ENCODE results near the gene LYAR.

The LYAR gene

DNA sequence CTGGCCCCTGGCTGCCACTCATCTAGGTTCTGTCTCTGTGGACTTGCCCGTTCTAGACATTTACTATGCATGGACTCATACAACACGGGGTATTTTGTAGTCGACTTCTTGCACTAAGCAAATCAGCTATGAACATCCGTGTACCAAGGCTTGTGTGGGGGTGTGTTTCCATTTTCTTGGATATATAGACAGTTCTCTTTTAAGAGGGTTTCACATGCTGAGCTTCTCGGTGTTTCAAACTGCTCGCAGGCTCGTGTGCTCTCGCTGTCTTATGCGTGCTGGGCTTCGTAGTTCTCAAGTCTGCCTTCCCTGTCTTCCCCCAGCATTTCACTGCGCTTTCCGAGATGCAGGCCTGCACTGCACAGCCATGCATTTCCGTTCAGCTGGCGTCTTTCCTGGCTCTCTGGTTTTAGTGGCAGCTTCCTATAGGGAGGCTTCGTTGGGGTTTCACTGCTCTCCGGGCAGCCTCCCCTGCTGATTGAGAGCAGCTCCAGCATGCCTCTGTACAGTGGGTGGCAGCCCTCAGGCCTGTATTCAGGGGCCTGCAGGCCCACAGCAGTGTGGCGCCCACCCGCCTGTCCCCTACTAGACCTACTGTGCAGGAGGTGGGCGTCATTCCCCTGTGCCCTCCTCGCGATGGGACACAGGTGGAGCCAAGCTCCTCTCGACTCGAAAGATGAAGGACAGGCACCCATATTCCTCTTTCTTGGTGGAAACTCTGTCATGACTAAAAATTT lies 27.7 kb upstream of the LYAR start:
- no peak for TF ChIP-seq POLR2AphosphoS5 (IDR thresholded peaks at IDR 0.05; ENCODE audit: low read depth, low read length)
- TF ChIP-seq REST (IDR thresholded peaks at IDR 0.05; ENCODE audit: insufficient read depth in 1 of 2, low read depth in 2 of 2, low read length in 2 of 2) = no peak
- TF ChIP-seq FOXP2 (optimal IDR thresholded peaks at IDR 0.05; ENCODE audit: borderline replicate concordance, extremely low read depth, extremely low read length, insufficient read depth) = no peak
- no peak for TF ChIP-seq SIN3A (IDR thresholded peaks at IDR 0.05; ENCODE audit: borderline replicate concordance, insufficient read depth, low read length)
- TF ChIP-seq TAF1 (IDR thresholded peaks at IDR 0.05; ENCODE audit: borderline replicate concordance, insufficient read depth, low read length) = no peak

DNA sequence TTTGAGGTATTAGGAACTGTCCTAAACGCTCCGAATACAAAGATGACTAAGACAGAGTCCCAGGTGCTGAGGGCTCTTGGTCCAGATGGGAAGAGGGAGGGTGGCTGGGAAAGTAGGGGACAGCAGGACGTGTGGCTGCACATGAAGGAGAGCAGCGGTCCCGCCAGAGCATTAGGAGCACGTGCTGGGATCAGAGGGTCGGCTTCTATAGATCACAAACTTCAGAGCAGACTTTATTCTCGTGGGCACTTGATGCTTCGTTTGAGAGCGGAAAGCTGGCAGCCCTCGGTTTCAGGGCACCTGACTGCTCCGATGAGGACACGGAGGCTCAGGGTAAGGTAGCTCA lies 26.2 kb upstream of the LYAR start:
- TF ChIP-seq FOXP2 (optimal IDR thresholded peaks at IDR 0.05; ENCODE audit: borderline replicate concordance, extremely low read depth, extremely low read length, insufficient read depth) = no peak
- TF ChIP-seq REST (IDR thresholded peaks at IDR 0.05; ENCODE audit: insufficient read depth in 1 of 2, low read depth in 2 of 2, low read length in 2 of 2) = no peak
- no peak for TF ChIP-seq TAF1 (IDR thresholded peaks at IDR 0.05; ENCODE audit: borderline replicate concordance, insufficient read depth, low read length)
- no peak for TF ChIP-seq POLR2AphosphoS5 (IDR thresholded peaks at IDR 0.05; ENCODE audit: low read depth, low read length)
- TF ChIP-seq SIN3A (IDR thresholded peaks at IDR 0.05; ENCODE audit: borderline replicate concordance, insufficient read depth, low read length) = no peak

GRCh38 chr4:4315461-4316149 lies 25.7 kb upstream of the LYAR start:
- TF ChIP-seq FOXP2 (optimal IDR thresholded peaks at IDR 0.05; ENCODE audit: borderline replicate concordance, extremely low read depth, extremely low read length, insufficient read depth) (no peak), POLR2AphosphoS5 (IDR thresholded peaks at IDR 0.05; ENCODE audit: low read depth, low read length) (no peak), SIN3A (IDR thresholded peaks at IDR 0.05; ENCODE audit: borderline replicate concordance, insufficient read depth, low read length) (no peak)

GRCh38 chr4:4311193-4311592 lies 21.2 kb upstream of the LYAR start:
- TF ChIP-seq FOXP2 (optimal IDR thresholded peaks at IDR 0.05; ENCODE audit: borderline replicate concordance, extremely low read depth, extremely low read length, insufficient read depth) (no peak), TAF1 (IDR thresholded peaks at IDR 0.05; ENCODE audit: borderline replicate concordance, insufficient read depth, low read length) (no peak), REST (IDR thresholded peaks at IDR 0.05; ENCODE audit: insufficient read depth in 1 of 2, low read depth in 2 of 2, low read length in 2 of 2) (no peak), POLR2AphosphoS5 (IDR thresholded peaks at IDR 0.05; ENCODE audit: low read depth, low read length) (no peak), SIN3A (IDR thresholded peaks at IDR 0.05; ENCODE audit: borderline replicate concordance, insufficient read depth, low read length) (no peak)

- TF ChIP-seq TAF1 (IDR thresholded peaks at IDR 0.05; ENCODE audit: borderline replicate concordance, insufficient read depth, low read length) (no peak), REST (IDR thresholded peaks at IDR 0.05; ENCODE audit: insufficient read depth in 1 of 2, low read depth in 2 of 2, low read length in 2 of 2) (no peak), SIN3A (IDR thresholded peaks at IDR 0.05; ENCODE audit: borderline replicate concordance, insufficient read depth, low read length) (no peak), POLR2AphosphoS5 (IDR thresholded peaks at IDR 0.05; ENCODE audit: low read depth, low read length) (no peak), FOXP2 (optimal IDR thresholded peaks at IDR 0.05; ENCODE audit: borderline replicate concordance, extremely low read depth, extremely low read length, insufficient read depth) (no peak)
These were observed 19.0 kb upstream of the LYAR start for GRCh38 chr4:4308800-4309441.
